ENCODE measurements around the gene SINHCAF.
"Not testable (repeated sequence)": the region's sequence is repeated elsewhere in the genome, so short reads cannot be mapped to it uniquely, and the experiment has no call there.

SINHCAF gene

GRCh38 chr12:31310488-31310887, 15.5 kb downstream of the SINHCAF start:
- no peak overlapping the region for H3K4me3 ChIP-seq (ENCODE audit: low read depth, low read length)

GRCh38 chr12:31309279-31309678, 16.7 kb downstream of the SINHCAF start:
- H3K4me3 ChIP-seq (ENCODE audit: low read depth, low read length), result no peak overlapping the region

GRCh38 chr12:31308116-31308515, 17.8 kb downstream of the SINHCAF start:
- no peak overlapping the region for H3K4me3 ChIP-seq (ENCODE audit: low read depth, low read length)

- H3K4me3 ChIP-seq (ENCODE audit: low read depth, low read length), result no peak overlapping the region
Observed at GRCh38 chr12:31306866-31307265, 19.1 kb downstream of the SINHCAF start.

GRCh38 chr12:31303466-31303865, 22.5 kb downstream of the SINHCAF start:
- H3K4me3 ChIP-seq (ENCODE audit: low read depth, low read length), result no peak overlapping the region

GRCh38 chr12:31301311-31301710, 24.6 kb downstream of the SINHCAF start:
- no peak overlapping the region for H3K4me3 ChIP-seq (ENCODE audit: low read depth, low read length)

GRCh38 chr12:31300783-31301182, 25.2 kb downstream of the SINHCAF start:
- no peak overlapping the region for H3K4me3 ChIP-seq (ENCODE audit: low read depth, low read length)

GRCh38 chr12:31300341-31300740, 25.6 kb downstream of the SINHCAF start:
- H3K4me3 ChIP-seq (ENCODE audit: low read depth, low read length), result no peak overlapping the region

GRCh38 chr12:31298922-31299321, 27.0 kb downstream of the SINHCAF start:
- H3K4me3 ChIP-seq (ENCODE audit: low read depth, low read length), result no peak overlapping the region

GRCh38 chr12:31298515-31298910, 27.4 kb downstream of the SINHCAF start:
- H3K4me3 ChIP-seq (ENCODE audit: low read depth, low read length), result no peak overlapping the region

- no peak overlapping the region for H3K4me3 ChIP-seq (ENCODE audit: low read depth, low read length)
Observed at GRCh38 chr12:31297572-31298514, 28.1 kb downstream of the SINHCAF start.

GRCh38 chr12:31289441-31289840, 36.5 kb downstream of the SINHCAF start:
- no peak overlapping the region for H3K4me3 ChIP-seq (ENCODE audit: low read depth, low read length)

GRCh38 chr12:31288381-31288780, 37.6 kb downstream of the SINHCAF start:
- H3K4me3 ChIP-seq (ENCODE audit: low read depth, low read length), result no peak overlapping the region

- no peak overlapping the region for H3K4me3 ChIP-seq (ENCODE audit: low read depth, low read length)
Observed at GRCh38 chr12:31280183-31280582, 45.8 kb downstream of the SINHCAF start.

- H3K4me3 ChIP-seq (ENCODE audit: low read depth, low read length), result no peak overlapping the region
Observed at GRCh38 chr12:31279390-31279924, 46.5 kb downstream of the SINHCAF start.

- H3K4me3 ChIP-seq (ENCODE audit: low read depth, low read length), result no peak overlapping the region
Observed at GRCh38 chr12:31278832-31279231, 47.1 kb downstream of the SINHCAF start.

- H3K4me3 ChIP-seq (ENCODE audit: low read depth, low read length), result no peak overlapping the region
Observed at GRCh38 chr12:31278424-31278823, 47.5 kb downstream of the SINHCAF start.

GRCh38 chr12:31277081-31277480, 48.9 kb downstream of the SINHCAF start:
- H3K4me3 ChIP-seq (ENCODE audit: low read depth, low read length), result no peak overlapping the region

GRCh38 chr12:31275491-31275890, 50.5 kb downstream of the SINHCAF start:
- no peak overlapping the region for H3K4me3 ChIP-seq (ENCODE audit: low read depth, low read length)

- no peak overlapping the region for H3K4me3 ChIP-seq (ENCODE audit: low read depth, low read length)
Observed at GRCh38 chr12:31274520-31275300, 51.2 kb downstream of the SINHCAF start.

- H3K4me3 ChIP-seq (ENCODE audit: low read depth, low read length), result not testable (repeated sequence)
Observed at GRCh38 chr12:31273794-31274193, 52.2 kb downstream of the SINHCAF start.

All from iPS-11a (cell line).